ENCODE measurements around the gene MUC22.

DNA sequence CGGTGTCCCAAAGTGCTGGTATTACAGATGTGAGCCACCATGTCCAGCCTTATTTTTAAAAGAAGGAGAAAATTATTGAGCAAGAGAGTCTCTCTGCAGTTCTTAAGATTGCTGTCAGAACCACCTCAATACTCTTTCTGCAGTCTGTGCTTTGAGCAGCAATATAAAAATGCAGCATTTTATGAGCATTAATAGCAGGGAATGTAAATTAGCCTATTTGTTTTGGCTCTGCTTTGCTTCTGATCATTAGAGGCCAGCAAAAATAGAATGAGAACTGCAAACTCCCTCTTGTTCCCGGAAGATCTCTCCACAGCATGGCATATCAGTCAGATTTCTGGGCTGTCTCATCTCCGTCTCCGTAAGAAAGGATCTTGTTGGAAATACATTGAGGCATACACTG lies 66.3 kb downstream of the MUC22 start:
- no peak for TF ChIP-seq POLR2A (IDR thresholded peaks at IDR 0.05; ENCODE audit: low read depth, low read length)
- no peak for TF ChIP-seq CTCF (conservative IDR thresholded peaks at IDR 0.05; ENCODE audit: low read depth, low read length)
- TF ChIP-seq MAZ (IDR thresholded peaks at IDR 0.05; ENCODE audit: borderline replicate concordance, low read depth, low read length) = no peak

Data from IMR-90 (cell line).